Esophagus squamous epithelium (tissue), 4 donors: ENCODE data around the gene ACTR10.

Experiments
- CTCF ChIP-seq, 6 experiments: fragments of 450-650 bp in 4 of 6; fragments of 200-600 bp in 2 of 6; sonication (generic) in 2 of 6; IDR thresholded peaks; one replicate each; pipeline ENCODE4 v1.5.1; 2016 to 2019; ENCODE audit warnings: antibody characterized with exemption in 6 of 6, mild to moderate bottlenecking in 4 of 6, moderate library complexity in 4 of 6
- POLR2A ChIP-seq, 4 donors: fragments of 450-650 bp; IDR thresholded peaks; one replicate each; pipeline ENCODE4 v1.6.1; 2017; ENCODE audit warnings: antibody characterized with exemption in 4 of 4, mild to moderate bottlenecking in 4 of 4, moderate library complexity in 3 of 4

- no peak for TF ChIP-seq CTCF (IDR thresholded peaks at IDR 0.05)
- TF ChIP-seq POLR2A (IDR thresholded peaks at IDR 0.05): no peak
These were observed 45.6 kb downstream of the ACTR10 start for GRCh38 chr14:58245562-58245961.
